B cell (primary cell): ENCODE results near the gene KRTAP1-4. TPM values are rescaled to one million over a fixed set of nuclear protein-coding genes. Genes with fewer than 3 reads are reported as not detected.

ENCODE experiments used
- ATAC-seq: fragments of 200-7000 bp; cut with Tn5 transposase; one replicate; pipeline ENCODE4 v1.10.0; 2021; ENCODE audit warnings: low read depth, mild to moderate bottlenecking, moderate number of reproducible peaks, moderate library complexity
- CTCF ChIA-PET: fragments of 350-600 bp; sonication (Branson Sonifier 250); formaldehyde crosslinking; loops from one replicate; lab custom pipeline; 2021; ENCODE audit warnings: antibody characterized with exemption, inconsistent platforms; lab: Charles Lee
- POLR2A ChIA-PET: fragments of 350-600 bp; sonication (Branson Sonifier 250); formaldehyde crosslinking; loops from one replicate; lab custom pipeline; 2021; ENCODE audit warnings: antibody characterized with exemption; lab: Charles Lee
- DNase-seq: peaks from one replicate; pipeline ENCODE4 v3.0.0; 2013
- H2AFZ ChIP-seq: 2 replicates; pipeline ENCODE4 v1.6.1; 2012; ENCODE audit warnings: mild to moderate bottlenecking, low read depth, low read length; ENCODE audit not compliant: insufficient read depth, poor library complexity, severe bottlenecking
- H3K27ac ChIP-seq, 2 donors: 1 replicate in 1 of 2; 2 replicates in 1 of 2; pipeline ENCODE4 v1.5.1; 2012 to 2013; ENCODE audit warnings: low read length in 2 of 2, mild to moderate bottlenecking in 2 of 2, moderate library complexity in 1 of 2
- H3K27me3 ChIP-seq, 4 experiments: fragments of 200-600 bp in 1 of 4; sonication (generic) in 1 of 4; replicated peaks in 1 of 4; 1 replicate in 2 of 4; 2 replicates in 2 of 4; pipeline versions ENCODE4 v1.6.1 to v1.7.0; 2013 to 2016; ENCODE audit warnings: low read length in 3 of 4, mild to moderate bottlenecking in 2 of 4, mixed read lengths in 1 of 4, moderate library complexity in 1 of 4; ENCODE audit not compliant: insufficient read depth in 4 of 4, control insufficient read depth in 3 of 4; ENCODE audit errors: control extremely low read depth in 1 of 4
- H3K36me3 ChIP-seq, 2 experiments: replicated peaks in 1 of 2; 1 replicate in 1 of 2; 2 replicates in 1 of 2; pipeline versions ENCODE4 v1.6.1 to v1.7.1; 2013; ENCODE audit warnings: low read length in 1 of 2; ENCODE audit not compliant: insufficient read depth in 2 of 2, control insufficient read depth in 1 of 2; ENCODE audit errors: control extremely low read depth in 1 of 2, extremely low read depth in 1 of 2
- H3K4me1 ChIP-seq, 2 donors: fragments of 200-600 bp in 1 of 2; sonication (generic) in 1 of 2; 1 replicate in 1 of 2; 2 replicates in 1 of 2; pipeline versions ENCODE4 v1.5.1 to v1.6.1; 2013 to 2017; ENCODE audit warnings: low read length in 2 of 2; ENCODE audit not compliant: control insufficient read depth in 2 of 2, insufficient read depth in 2 of 2
- H3K4me2 ChIP-seq: replicated peaks from 2 replicates; pipeline ENCODE3; 2012; ENCODE audit warnings: mild to moderate bottlenecking, low read depth, low read length; ENCODE audit not compliant: poor library complexity, severe bottlenecking
- H3K4me3 ChIP-seq, 5 experiments: fragments of 200-600 bp in 1 of 5; sonication (generic) in 1 of 5; 1 replicate in 3 of 5; 2 replicates in 2 of 5; pipeline versions ENCODE4 v1.5.1 to v1.7.0; 2011 to 2016; ENCODE audit warnings: low read length in 4 of 5, mild to moderate bottlenecking in 4 of 5, low read depth in 2 of 5, control low read depth in 1 of 5, moderate library complexity in 1 of 5; ENCODE audit not compliant: insufficient read depth in 1 of 5; ENCODE audit errors: control extremely low read depth in 1 of 5, extremely low read depth in 1 of 5
- H3K79me2 ChIP-seq: fragments of 200-600 bp; sonication (generic); one replicate; pipeline ENCODE4 v1.6.0; 2016; ENCODE audit warnings: low read length; ENCODE audit not compliant: control insufficient read depth, insufficient read depth
- H3K9ac ChIP-seq: fragments of 200-600 bp; sonication (generic); 2 replicates; pipeline ENCODE4 v1.6.1; 2017; ENCODE audit warnings: mild to moderate bottlenecking, low read length, moderate library complexity
- H3K9me3 ChIP-seq, 3 donors: one replicate each; pipeline versions ENCODE4 v1.6.1 to v1.7.1; 2013; ENCODE audit warnings: low read length in 2 of 3; ENCODE audit not compliant: control insufficient read depth in 2 of 3, insufficient read depth in 1 of 3; ENCODE audit errors: control extremely low read depth in 1 of 3
- H4K20me1 ChIP-seq: 2 replicates; pipeline ENCODE4 v1.6.0; 2012; ENCODE audit warnings: mild to moderate bottlenecking, low read length; ENCODE audit not compliant: insufficient read depth, control insufficient read depth, poor library complexity, severe bottlenecking
- H3K27ac Mint-ChIP-seq: one replicate; pipeline ENCODE4 v1.8.0; 2021; ENCODE audit warnings: mixed read lengths
- H3K27me3 Mint-ChIP-seq: one replicate; pipeline ENCODE4 v1.8.0; 2021; ENCODE audit warnings: mixed read lengths
- H3K4me1 Mint-ChIP-seq: one replicate; pipeline ENCODE4 v1.8.0; 2021; ENCODE audit warnings: mixed read lengths
- H3K4me3 Mint-ChIP-seq: one replicate; pipeline ENCODE4 v1.8.0; 2021; ENCODE audit warnings: mixed read lengths
- H3K9me3 Mint-ChIP-seq: one replicate; pipeline ENCODE4 v1.8.0; 2022; ENCODE audit warnings: mixed read lengths; ENCODE audit not compliant: insufficient read depth
- EZH2 ChIP-seq: IDR thresholded peaks from 2 replicates; pipeline ENCODE4 v1.6.1; 2012; ENCODE audit warnings: borderline replicate concordance, low read depth, mild to moderate bottlenecking, moderate library complexity, low read length; ENCODE audit not compliant: insufficient read depth, poor library complexity, severe bottlenecking
- WGBS: methylation state at CpG from one replicate; pipeline ENCODE4 v1.1.5; 2013; ENCODE audit warnings: missing lambda C conversion rate; ENCODE audit not compliant: insufficient coverage; 5-methylcytosine and 5-hydroxymethylcytosine counted together
- intact Hi-C: fragments of 100-400 bp; cut with micrococcal nuclease; formaldehyde crosslinking; loops from one replicate; pipeline ENCODE4 v1.10.0; 2022
- polyA plus RNA-seq: library from polyadenylated mRNA; depleted of rRNA; stranded (reverse); fragments of >200 nt; gene quantifications from 2 replicates; pipeline ENCODE4 v1.2.3, GENCODE V29; 2012
- total RNA-seq, 2 donors: library from RNA; stranded (reverse); fragments of 120-200 nt in 1 of 2; gene quantifications; 1 replicate in 1 of 2; 2 replicates in 1 of 2; pipeline versions ENCODE4 v1.2.3 to v1.2.4, GENCODE V29; 2013 to 2022
- TF ChIP-seq, protein P1 (sequence below): fragments of 200-600 bp; IDR thresholded peaks from one replicate; pipeline ENCODE4 v1.8.0; 2022; ENCODE audit warnings: antibody characterized with exemption, mild to moderate bottlenecking

Gene KRTAP1-4
- total and polyA plus RNA-seq, 2 donors (not counting 1 experiment from before 2014, with no cell fraction given): not detected

GRCh38 chr17:40981115-40981514 is 48.9 kb downstream of the KRTAP1-4 start:
- Histone ChIP-seq H3K4me2 (no peak overlapping the region), H3K9me3 (peaks cover 0 to 3% (median 0%) of the 10 kb centered on the region in 3 donors), H3K9ac (no peak overlapping the region), H3K36me3 (no peaks in the 10 kb centered on the region), H3K27ac (no peak overlapping the region), H3K4me1 (no peaks in the 10 kb centered on the region), H4K20me1 (no peaks in the 10 kb centered on the region), H2AFZ (no peak overlapping the region), H3K79me2 (no peaks in the 10 kb centered on the region), H3K4me3 (no peak overlapping the region), H3K27me3 (peaks cover 0 to 27% (median 12%) of the 10 kb centered on the region in 4 experiments)
- 85% methylated on average over 3 of the region's 5 CpGs for WGBS
- intact Hi-C loops: no loop called here
- H3K4me3 Mint-ChIP-seq: no peak overlapping the region
- ChIA-PET CTCF (interaction anchor here (0.6 kb wide), 1 partner anchor 570 kb away, joined by 4 read pairs; no protein-coding TSS in a partner anchor), POLR2A (no interaction called here)
- no peak for ATAC-seq
- no peak overlapping the region for H3K27ac Mint-ChIP-seq
- TF ChIP-seq EZH2: no peak
- TF ChIP-seq, protein P1, sequence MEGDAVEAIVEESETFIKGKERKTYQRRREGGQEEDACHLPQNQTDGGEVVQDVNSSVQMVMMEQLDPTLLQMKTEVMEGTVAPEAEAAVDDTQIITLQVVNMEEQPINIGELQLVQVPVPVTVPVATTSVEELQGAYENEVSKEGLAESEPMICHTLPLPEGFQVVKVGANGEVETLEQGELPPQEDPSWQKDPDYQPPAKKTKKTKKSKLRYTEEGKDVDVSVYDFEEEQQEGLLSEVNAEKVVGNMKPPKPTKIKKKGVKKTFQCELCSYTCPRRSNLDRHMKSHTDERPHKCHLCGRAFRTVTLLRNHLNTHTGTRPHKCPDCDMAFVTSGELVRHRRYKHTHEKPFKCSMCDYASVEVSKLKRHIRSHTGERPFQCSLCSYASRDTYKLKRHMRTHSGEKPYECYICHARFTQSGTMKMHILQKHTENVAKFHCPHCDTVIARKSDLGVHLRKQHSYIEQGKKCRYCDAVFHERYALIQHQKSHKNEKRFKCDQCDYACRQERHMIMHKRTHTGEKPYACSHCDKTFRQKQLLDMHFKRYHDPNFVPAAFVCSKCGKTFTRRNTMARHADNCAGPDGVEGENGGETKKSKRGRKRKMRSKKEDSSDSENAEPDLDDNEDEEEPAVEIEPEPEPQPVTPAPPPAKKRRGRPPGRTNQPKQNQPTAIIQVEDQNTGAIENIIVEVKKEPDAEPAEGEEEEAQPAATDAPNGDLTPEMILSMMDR: no peak
- no peaks in the 10 kb centered on the region for H3K9me3 Mint-ChIP-seq
- H3K27me3 Mint-ChIP-seq: peaks cover 36% of the 10 kb centered on the region
- no peaks in the 10 kb centered on the region for H3K4me1 Mint-ChIP-seq
- no peak for DNase-seq

DNA sequence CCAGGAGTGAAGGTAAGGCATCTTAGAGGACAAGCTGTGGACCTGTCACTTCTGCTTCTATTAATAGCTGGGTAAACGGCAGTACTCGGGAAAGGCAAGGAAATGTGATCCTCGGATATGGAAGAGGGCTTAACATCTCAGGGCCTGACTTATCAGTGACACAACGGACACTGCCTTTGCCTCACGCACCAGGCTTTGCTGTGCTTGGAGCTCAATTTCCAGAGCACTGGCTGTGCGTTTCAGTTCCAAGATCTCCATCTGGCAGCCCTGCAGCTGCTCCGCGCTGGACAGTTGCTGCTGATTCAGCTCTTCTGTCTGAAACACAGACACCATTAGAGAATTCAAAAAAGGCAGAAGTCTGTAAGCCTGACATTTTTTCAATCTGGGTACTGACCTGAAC is 49.4 kb downstream of the KRTAP1-4 start:
- no peak for ATAC-seq
- Histone ChIP-seq H3K4me1 (no peaks in the 10 kb centered on the region), H3K4me2 (no peak overlapping the region), H3K9me3 (peaks cover 0 to 3% (median 0%) of the 10 kb centered on the region in 3 donors), H3K9ac (no peak overlapping the region), H3K36me3 (no peaks in the 10 kb centered on the region), H2AFZ (no peak overlapping the region), H3K4me3 (no peak overlapping the region), H3K27me3 (peaks cover 0 to 29% (median 14%) of the 10 kb centered on the region in 4 experiments), H4K20me1 (no peaks in the 10 kb centered on the region), H3K27ac (no peak overlapping the region), H3K79me2 (no peaks in the 10 kb centered on the region)
- TF ChIP-seq, protein P1: no peak
- TF ChIP-seq EZH2: no peak
- Mint-ChIP-seq H3K27me3 (peaks cover 40% of the 10 kb centered on the region), H3K9me3 (no peaks in the 10 kb centered on the region), H3K4me1 (no peaks in the 10 kb centered on the region), H3K4me3 (no peak overlapping the region), H3K27ac (no peak overlapping the region)
- intact Hi-C loops: no loop called here
- no peak for DNase-seq
- POLR2A ChIA-PET: no interaction called here
- CTCF ChIA-PET: interaction anchor here (0.6 kb wide), 1 partner anchor 570 kb away, joined by 4 read pairs; no protein-coding TSS in a partner anchor
- WGBS: 93% methylated on average over 8 of the region's 8 CpGs
